Measurements from ENCODE around the gene DIAPH3. TPM values are rescaled to one million over a fixed set of nuclear protein-coding genes. Genes with fewer than 3 reads are reported as not detected.

The DIAPH3 gene
- polyA plus RNA-seq, 2 of the 4 experiments (the other 2 are of a cell fraction) = 10.8 to 13.6 TPM

- no peak for FAIRE-seq
- Histone ChIP-seq H3K4me3 (no peak overlapping the region), H3K4me1 (no peaks in the 10 kb centered on the region), H3K27ac (no peak overlapping the region), H3K4me2 (no peak overlapping the region), H3K9me3 (no peaks in the 10 kb centered on the region)
- ChIA-PET CTCF (no interaction called here), POLR2A (no interaction called here)
- TF ChIP-seq MAX (IDR thresholded peaks at IDR 0.05) (no peak), HOXB5 (CRISPR knock-in tag; IDR thresholded peaks at IDR 0.05) (no peak), NFE2L2 (conservative IDR thresholded peaks at IDR 0.05; ENCODE audit: low read length) (no peak), E2F6 (IDR thresholded peaks at IDR 0.05; ENCODE audit: borderline replicate concordance, low read depth) (no peak), EP300 (IDR thresholded peaks at IDR 0.05) (no peak), REST (IDR thresholded peaks at IDR 0.05) (no peak), HEYL (CRISPR knock-in tag; IDR thresholded peaks at IDR 0.05) (no peak), ZFP36 (IDR thresholded peaks at IDR 0.05; ENCODE audit: borderline replicate concordance, partially characterized antibody) (no peak), FOXS1 (CRISPR knock-in tag; IDR thresholded peaks at IDR 0.05) (no peak), POLR2A (IDR thresholded peaks at IDR 0.05; ENCODE audit: low read length) (no peak), KDM5A (IDR thresholded peaks at IDR 0.05) (no peak), RAD21 (conservative IDR thresholded peaks at IDR 0.05 in 1 of 2, IDR thresholded peaks at IDR 0.05 in 1 of 2) (no peak), TP53 (CRISPR knock-in tag; IDR thresholded peaks at IDR 0.05) (no peak), JUNB (IDR thresholded peaks at IDR 0.05) (no peak), HDAC2 (IDR thresholded peaks at IDR 0.05) (no peak), CHD2 (IDR thresholded peaks at IDR 0.05; ENCODE audit: low read length, partially characterized antibody) (no peak), NPAS2 (CRISPR knock-in tag; IDR thresholded peaks at IDR 0.05; ENCODE audit: borderline replicate concordance) (no peak)
- no peak for ATAC-seq
- WGBS (ENCODE audit: missing lambda C conversion rate) = 92% methylated on average over 1 of the region's 1 CpG
- DNase-seq (ENCODE audit: low read depth in 1 of 2, low spot score in 1 of 2) = no peak
Observed at GRCh38 chr13:60182907-60183306, 19.2 kb upstream of the DIAPH3 start.

GRCh38 chr13:60178327-60178726 lies 14.6 kb upstream of the DIAPH3 start:
- FAIRE-seq = no peak
- POLR2A ChIA-PET = no interaction called here
- H3K4me1 ChIP-seq = no peaks in the 10 kb centered on the region

More at GRCh38 chr13:60178327-60178726, 14.6 kb upstream of the DIAPH3 start:
- DNase-seq (ENCODE audit: low read depth in 1 of 2, low spot score in 1 of 2) = no peak
- Histone ChIP-seq H3K4me2 (no peak overlapping the region), H3K9me3 (no peaks in the 10 kb centered on the region), H3K4me3 (no peak overlapping the region), H3K27ac (no peak overlapping the region)
- ATAC-seq = no peak
- TF ChIP-seq ELK1 (IDR thresholded peaks at IDR 0.05; ENCODE audit: low read depth, low read length) (no peak), ZC3H11A (IDR thresholded peaks at IDR 0.05) (no peak), MYC (IDR thresholded peaks at IDR 0.05; ENCODE audit: borderline replicate concordance, low read length) (no peak), HMGXB4 (CRISPR knock-in tag; IDR thresholded peaks at IDR 0.05; ENCODE audit: borderline replicate concordance) (no peak), PBX3 (IDR thresholded peaks at IDR 0.05) (no peak), SREBF2 (IDR thresholded peaks at IDR 0.05) (no peak), POLR2A (IDR thresholded peaks at IDR 0.05; ENCODE audit: low read length) (no peak), RNF2 (IDR thresholded peaks at IDR 0.05; ENCODE audit: borderline replicate concordance, low read depth) (no peak), BHLHE40 (IDR thresholded peaks at IDR 0.05; ENCODE audit: low read depth, low read length) (no peak), ZSCAN20 (CRISPR knock-in tag; IDR thresholded peaks at IDR 0.05) (no peak)
- 69% methylated on average over 1 of the region's 1 CpG for WGBS (ENCODE audit: missing lambda C conversion rate)
- CTCF ChIA-PET = no interaction called here
